Activated naive CD8-positive, alpha-beta T cell treated with anti-CD3 and anti-CD28 coated beads for 36 hours (primary cell): ENCODE results near the gene KHDRBS1. TPM values are rescaled to one million over a fixed set of nuclear protein-coding genes. Genes with fewer than 3 reads are reported as not detected.
A peak's percentile ranks its signal among the peaks of the same experiment; 100 is the strongest.

Experiments used
- DNase-seq: peaks from one replicate; pipeline ENCODE4 v3.0.0; 2021
- H3K27ac Mint-ChIP-seq: one replicate; pipeline ENCODE4 v1.8.0; 2022; ENCODE audit warnings: mild to moderate bottlenecking, moderate library complexity, mixed read lengths
- H3K27me3 Mint-ChIP-seq: one replicate; pipeline ENCODE4 v1.8.0; 2022; ENCODE audit warnings: mild to moderate bottlenecking, mixed read lengths
- H3K36me3 Mint-ChIP-seq: one replicate; pipeline ENCODE4 v1.8.0; 2021; ENCODE audit warnings: mild to moderate bottlenecking, mixed read lengths
- H3K4me1 Mint-ChIP-seq: one replicate; pipeline ENCODE4 v1.8.0; 2021; ENCODE audit warnings: mixed read lengths
- H3K4me3 Mint-ChIP-seq: one replicate; pipeline ENCODE4 v1.8.0; 2022; ENCODE audit warnings: mild to moderate bottlenecking, moderate library complexity, mixed read lengths
- H3K9me3 Mint-ChIP-seq: one replicate; pipeline ENCODE4 v1.8.0; 2022; ENCODE audit warnings: mixed read lengths
- total RNA-seq, 2 experiments: library from RNA; stranded (reverse); gene quantifications; one replicate each; pipeline ENCODE4 v1.2.3, GENCODE V29; 2021

Gene KHDRBS1
- 100 to 1,000 TPM; 221 to 222 TPM for total RNA-seq

DNA sequence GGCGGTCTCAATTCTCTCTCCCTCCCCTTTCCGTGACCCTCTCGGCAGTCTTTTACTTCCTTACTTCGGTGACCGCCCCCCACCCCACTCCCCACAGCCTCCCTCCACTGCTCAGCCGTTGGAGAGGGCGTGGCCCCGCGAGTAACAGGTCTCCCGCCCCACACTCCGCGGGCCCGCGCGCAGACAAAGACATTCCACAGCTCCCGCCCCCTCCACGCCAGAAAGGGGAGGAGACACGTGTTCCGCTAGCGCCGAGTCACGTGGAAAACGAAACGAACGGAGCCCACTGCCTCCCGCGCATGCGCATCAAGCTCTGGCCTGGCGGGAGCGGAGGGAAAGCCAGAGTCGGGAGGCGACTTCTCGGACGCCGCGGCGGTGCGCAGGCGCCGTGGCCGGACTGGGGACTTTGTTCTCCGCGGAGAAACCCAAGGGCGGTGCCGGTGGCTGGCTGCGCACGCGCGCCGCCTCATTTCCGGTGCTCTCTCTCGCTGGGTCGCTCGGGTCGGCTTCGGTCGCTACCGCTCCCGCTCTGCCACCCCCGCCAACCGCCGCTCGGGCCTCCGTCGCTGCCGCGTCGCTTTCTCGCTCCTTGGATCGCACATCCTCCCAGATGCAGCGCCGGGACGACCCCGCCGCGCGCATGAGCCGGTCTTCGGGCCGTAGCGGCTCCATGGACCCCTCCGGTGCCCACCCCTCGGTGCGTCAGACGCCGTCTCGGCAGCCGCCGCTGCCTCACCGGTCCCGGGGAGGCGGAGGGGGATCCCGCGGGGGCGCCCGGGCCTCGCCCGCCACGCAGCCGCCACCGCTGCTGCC, at the start of gene KHDRBS1:
TSS of gene KHDRBS1 (plus strand) at position 483 of the 813 bp plus-strand sequence. CDS start at position 611, 128 bp downstream.
- H3K4me1 Mint-ChIP-seq, result peaks cover 28% of the 10 kb centered on the region
- peaks cover 26% of the 10 kb centered on the region for H3K36me3 Mint-ChIP-seq
- H3K27ac Mint-ChIP-seq, result peak within 1 kb of the TSS; percentile 95
- H3K9me3 Mint-ChIP-seq, result no peaks in the 10 kb centered on the region
- peak; percentile 99 for DNase-seq
- peak within 1 kb of the TSS; percentile 98 for H3K4me3 Mint-ChIP-seq
- no peaks in the 10 kb centered on the region for H3K27me3 Mint-ChIP-seq

GRCh38 chr1:31970873-31971272, 42.8 kb upstream of the KHDRBS1 start:
- Mint-ChIP-seq H3K9me3 (no peaks in the 10 kb centered on the region), H3K4me1 (no peaks in the 10 kb centered on the region)

GRCh38 chr1:31976401-31976800, 37.3 kb upstream of the KHDRBS1 start:
- Mint-ChIP-seq H3K27me3 (no peaks in the 10 kb centered on the region), H3K27ac (no peak overlapping the region), H3K4me1 (peaks cover 9% of the 10 kb centered on the region), H3K4me3 (no peak overlapping the region), H3K36me3 (no peaks in the 10 kb centered on the region), H3K9me3 (no peaks in the 10 kb centered on the region)
- no peak for DNase-seq

More at GRCh38 chr1:31970873-31971272, 42.8 kb upstream of the KHDRBS1 start:
- H3K36me3 Mint-ChIP-seq, result no peaks in the 10 kb centered on the region
- DNase-seq, result no peak
- H3K27ac Mint-ChIP-seq, result no peak overlapping the region
- H3K4me3 Mint-ChIP-seq, result no peak overlapping the region
- no peaks in the 10 kb centered on the region for H3K27me3 Mint-ChIP-seq

DNA sequence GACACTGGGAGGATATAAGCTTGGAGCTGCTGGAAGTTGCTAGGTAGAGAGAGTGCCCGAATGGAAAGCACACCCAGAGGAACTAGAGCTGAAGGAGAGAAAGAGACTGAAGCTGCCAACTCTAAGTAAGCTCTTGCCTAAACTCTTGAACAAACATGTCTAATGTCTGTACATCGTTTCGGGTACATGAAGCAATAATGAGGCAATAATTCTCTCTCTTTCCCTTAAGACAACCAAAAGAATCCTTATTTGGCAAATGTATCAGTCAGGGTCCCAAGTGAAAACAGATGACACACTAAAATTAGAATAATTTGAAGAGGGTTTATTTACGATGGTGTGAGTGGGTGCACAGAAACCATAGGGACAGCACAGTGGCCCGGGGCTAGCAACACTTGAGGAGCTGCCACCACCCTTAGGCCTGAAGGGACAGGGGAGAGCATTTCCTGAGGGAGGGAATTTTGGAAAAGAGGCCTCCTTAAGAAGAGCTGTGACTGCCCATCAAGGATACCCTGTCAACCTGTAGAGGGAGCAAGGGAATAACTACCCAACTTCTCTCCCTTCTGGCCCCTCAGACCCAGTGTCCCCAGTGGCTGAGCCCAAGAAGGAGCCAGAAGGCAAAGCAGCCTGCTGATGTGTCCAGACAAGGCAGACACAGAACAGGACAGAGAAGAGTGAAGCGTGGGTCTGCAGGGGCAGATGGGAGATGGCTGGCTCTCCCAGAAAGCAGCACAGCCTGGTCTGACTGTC, 36.1 kb upstream of the KHDRBS1 start:
- Mint-ChIP-seq H3K4me3 (no peak overlapping the region), H3K4me1 (peaks cover 18% of the 10 kb centered on the region), H3K27me3 (no peaks in the 10 kb centered on the region), H3K27ac (no peak overlapping the region), H3K36me3 (no peaks in the 10 kb centered on the region), H3K9me3 (no peaks in the 10 kb centered on the region)
- DNase-seq, result no peak

DNA sequence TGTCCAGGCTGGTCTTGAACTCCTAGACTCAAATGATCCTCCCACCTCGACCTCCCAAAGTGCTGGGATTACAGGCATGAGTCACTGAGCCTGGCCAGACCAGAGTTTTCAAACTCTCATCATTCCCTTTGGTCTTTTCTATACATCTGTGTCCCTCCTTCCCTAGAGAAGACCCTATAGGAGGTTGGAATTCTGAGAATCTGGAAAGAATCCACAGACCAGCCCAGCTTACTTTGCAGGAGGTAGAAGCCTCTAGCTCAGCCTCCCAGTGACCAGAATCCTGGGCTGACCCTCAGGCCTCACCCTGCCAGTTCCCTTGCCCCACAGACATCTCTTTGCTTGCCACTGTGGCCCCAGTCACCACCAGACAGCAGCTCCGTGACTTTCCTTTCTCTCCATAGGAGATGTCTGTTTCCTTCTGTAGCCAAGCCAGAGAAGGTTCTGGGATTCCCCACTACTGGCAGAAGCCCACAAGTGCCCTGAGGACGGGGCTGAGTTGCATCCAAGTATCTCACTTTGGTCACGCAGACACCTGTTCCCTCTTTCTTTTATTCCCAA, 34.7 kb upstream of the KHDRBS1 start:
- Mint-ChIP-seq H3K4me3 (no peak overlapping the region), H3K4me1 (peaks cover 21% of the 10 kb centered on the region), H3K27me3 (no peaks in the 10 kb centered on the region), H3K36me3 (no peaks in the 10 kb centered on the region), H3K27ac (peak overlapping the region; percentile 10), H3K9me3 (peaks cover 2% of the 10 kb centered on the region)
- DNase-seq, result no peak

- Mint-ChIP-seq H3K4me1 (peaks cover 36% of the 10 kb centered on the region), H3K27me3 (no peaks in the 10 kb centered on the region), H3K4me3 (peak overlapping the region; percentile 25), H3K27ac (peak overlapping the region; percentile 71), H3K36me3 (no peaks in the 10 kb centered on the region), H3K9me3 (peaks cover 2% of the 10 kb centered on the region)
- no peak for DNase-seq
Measured at GRCh38 chr1:31980835-31981455, 32.7 kb upstream of the KHDRBS1 start.

DNA sequence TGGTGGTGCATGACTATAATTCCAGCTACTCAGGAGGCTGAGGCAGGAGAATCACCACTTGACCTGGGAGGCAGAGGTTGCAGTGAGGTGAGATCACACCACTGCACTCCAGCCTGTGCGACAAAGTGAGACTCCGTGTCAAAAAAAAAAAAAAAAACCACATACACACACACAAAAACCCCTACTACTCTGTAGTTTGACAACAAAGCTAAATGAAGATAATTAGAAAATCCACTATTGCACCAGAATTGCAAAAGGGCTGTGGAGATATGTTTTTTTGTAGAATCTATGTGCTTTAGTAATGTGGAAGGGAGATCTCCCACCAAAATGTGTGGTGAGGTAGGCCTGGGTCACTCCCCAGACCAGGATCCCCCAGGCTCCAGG, 32.2 kb upstream of the KHDRBS1 start:
- Mint-ChIP-seq H3K9me3 (peaks cover 2% of the 10 kb centered on the region), H3K4me1 (peaks cover 36% of the 10 kb centered on the region), H3K4me3 (peak overlapping the region; percentile 25), H3K27me3 (no peaks in the 10 kb centered on the region), H3K36me3 (no peaks in the 10 kb centered on the region), H3K27ac (peak overlapping the region; percentile 71)
- no peak for DNase-seq

DNA sequence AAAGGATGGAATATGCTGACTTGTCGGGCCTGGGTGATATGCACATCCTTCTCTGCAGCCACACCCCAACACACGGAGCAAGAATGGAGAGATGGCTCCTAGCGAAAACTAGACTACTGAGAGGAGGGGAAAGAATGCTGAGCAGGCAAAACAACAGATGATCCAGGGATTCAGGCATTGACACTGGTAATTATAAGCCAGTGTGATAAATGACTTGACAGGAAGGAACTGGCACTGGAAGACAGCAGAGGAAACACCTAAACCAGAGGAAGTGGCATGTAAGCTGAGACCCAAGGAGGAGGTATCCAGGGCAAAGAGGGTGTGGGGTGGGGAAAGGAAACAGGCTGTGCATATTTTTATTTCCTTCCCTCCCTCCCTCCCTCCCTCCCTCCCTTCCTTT, 31.7 kb upstream of the KHDRBS1 start:
- Mint-ChIP-seq H3K4me3 (no peak overlapping the region), H3K27me3 (no peaks in the 10 kb centered on the region)
- no peak for DNase-seq

GRCh38 chr1:31984419-31985347, 29.0 kb upstream of the KHDRBS1 start:
- Mint-ChIP-seq H3K36me3 (no peaks in the 10 kb centered on the region), H3K27ac (peak overlapping the region; percentile 90), H3K9me3 (peaks cover 2% of the 10 kb centered on the region), H3K27me3 (no peaks in the 10 kb centered on the region), H3K4me1 (peaks cover 38% of the 10 kb centered on the region), H3K4me3 (peak overlapping the region; percentile 40)
- no peak for DNase-seq

More for the DNA sequence above, 31.7 kb upstream of the KHDRBS1 start:
- Mint-ChIP-seq H3K27ac (peak overlapping the region; percentile 71), H3K9me3 (peaks cover 2% of the 10 kb centered on the region), H3K36me3 (no peaks in the 10 kb centered on the region), H3K4me1 (peaks cover 36% of the 10 kb centered on the region)

- Mint-ChIP-seq H3K27me3 (no peaks in the 10 kb centered on the region), H3K9me3 (peaks cover 2% of the 10 kb centered on the region), H3K27ac (peak overlapping the region; percentile 90), H3K4me3 (no peak overlapping the region), H3K36me3 (no peaks in the 10 kb centered on the region), H3K4me1 (peaks cover 41% of the 10 kb centered on the region)
- no peak for DNase-seq
Measured at GRCh38 chr1:31985430-31985829, 28.2 kb upstream of the KHDRBS1 start.

DNA sequence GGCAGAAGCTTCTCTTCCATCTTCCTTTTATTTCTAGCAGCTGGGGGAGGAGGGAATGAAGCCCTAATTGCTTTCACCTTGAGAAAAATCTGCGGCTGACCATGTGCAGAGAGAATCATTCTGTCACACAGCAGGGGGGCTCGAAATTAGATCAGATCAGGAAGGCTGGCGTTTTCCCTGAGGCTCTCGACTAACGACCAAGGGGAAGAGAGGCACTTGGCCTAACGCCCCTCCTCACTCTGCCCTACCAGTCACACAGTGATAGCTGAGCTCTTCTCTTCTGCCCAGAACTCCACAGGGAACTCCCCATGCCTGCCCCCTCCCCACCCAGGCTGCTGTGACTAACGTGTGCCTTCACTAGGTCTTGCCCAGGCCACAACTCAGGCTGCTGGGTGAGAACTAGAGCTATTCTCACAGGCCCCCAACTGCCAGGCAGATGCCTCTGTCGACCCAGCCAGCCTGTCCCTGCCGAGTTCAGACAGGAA, 26.5 kb upstream of the KHDRBS1 start:
- no peaks in the 10 kb centered on the region for H3K36me3 Mint-ChIP-seq

GRCh38 chr1:31989964-31990363, 23.7 kb upstream of the KHDRBS1 start:
- Mint-ChIP-seq H3K27ac (peak overlapping the region; percentile 2), H3K9me3 (no peaks in the 10 kb centered on the region), H3K4me3 (no peak overlapping the region), H3K27me3 (no peaks in the 10 kb centered on the region), H3K4me1 (peaks cover 14% of the 10 kb centered on the region), H3K36me3 (no peaks in the 10 kb centered on the region)
- DNase-seq, result no peak

More for the DNA sequence above, 26.5 kb upstream of the KHDRBS1 start:
- Mint-ChIP-seq H3K27ac (no peak overlapping the region), H3K4me1 (peaks cover 25% of the 10 kb centered on the region), H3K27me3 (no peaks in the 10 kb centered on the region), H3K9me3 (peaks cover 2% of the 10 kb centered on the region), H3K4me3 (no peak overlapping the region)
- DNase-seq, result no peak

GRCh38 chr1:31991182-31991581, 22.5 kb upstream of the KHDRBS1 start:
- H3K4me3 Mint-ChIP-seq, result no peak overlapping the region
- no peaks in the 10 kb centered on the region for H3K36me3 Mint-ChIP-seq
- no peaks in the 10 kb centered on the region for H3K27me3 Mint-ChIP-seq
- H3K4me1 Mint-ChIP-seq, result peaks cover 14% of the 10 kb centered on the region
- DNase-seq, result no peak
- no peak overlapping the region for H3K27ac Mint-ChIP-seq
- H3K9me3 Mint-ChIP-seq, result no peaks in the 10 kb centered on the region

DNA sequence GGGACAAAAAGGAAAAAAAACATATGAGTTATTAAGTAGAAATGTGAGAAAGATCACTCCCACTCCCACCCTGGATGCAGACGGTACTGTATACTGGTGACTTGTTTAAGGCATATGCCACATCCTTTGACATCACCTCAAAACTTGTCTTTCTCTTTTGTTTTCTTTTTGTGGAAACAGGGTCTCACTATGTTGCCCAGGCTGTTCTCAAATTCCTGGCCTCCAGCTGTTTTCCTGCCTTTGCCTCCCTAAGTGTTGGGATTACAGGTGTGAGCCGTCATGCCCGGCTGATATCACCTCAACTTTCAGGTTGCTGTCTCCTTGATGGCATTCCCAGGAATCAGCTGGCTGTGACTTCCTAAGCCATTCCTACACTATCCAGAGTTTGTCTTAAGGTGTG, 18.4 kb upstream of the KHDRBS1 start:
- Mint-ChIP-seq H3K27ac (no peak overlapping the region), H3K36me3 (no peaks in the 10 kb centered on the region), H3K4me3 (no peak overlapping the region), H3K9me3 (no peaks in the 10 kb centered on the region), H3K4me1 (peaks cover 9% of the 10 kb centered on the region), H3K27me3 (no peaks in the 10 kb centered on the region)
- no peak for DNase-seq
